ENCODE results near the gene USP9X.

DNA sequence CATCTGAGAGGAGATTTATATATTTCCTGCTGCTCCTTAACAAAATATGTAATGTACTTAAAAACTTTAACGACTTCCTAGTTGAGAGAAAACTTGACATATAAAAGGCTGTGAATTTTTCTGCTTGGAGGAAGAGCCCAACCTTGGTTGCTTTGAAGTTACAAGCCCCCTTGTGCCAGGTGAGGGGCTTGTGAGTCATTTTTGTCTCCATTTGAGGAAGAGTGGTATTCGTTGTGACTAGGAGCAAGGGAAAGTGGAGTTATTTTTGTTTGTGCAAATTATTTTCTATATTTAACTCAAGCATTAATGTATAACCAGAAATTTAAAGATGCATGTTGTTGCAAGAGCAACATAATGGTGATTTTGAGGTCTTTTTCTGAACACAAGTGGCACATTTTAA, 149.7 kb downstream of the USP9X start:
- TF ChIP-seq GLI4 (tag by site-specific recombination; IDR thresholded peaks at IDR 0.05), result no peak
- TF ChIP-seq ZNF350 (tag by site-specific recombination; IDR thresholded peaks at IDR 0.05), result no peak
- no peak for TF ChIP-seq ZNF426 (tag by site-specific recombination; IDR thresholded peaks at IDR 0.05)
- TF ChIP-seq ZNF24 (tag by site-specific recombination; IDR thresholded peaks at IDR 0.05), result no peak
- TF ChIP-seq, protein P1, sequence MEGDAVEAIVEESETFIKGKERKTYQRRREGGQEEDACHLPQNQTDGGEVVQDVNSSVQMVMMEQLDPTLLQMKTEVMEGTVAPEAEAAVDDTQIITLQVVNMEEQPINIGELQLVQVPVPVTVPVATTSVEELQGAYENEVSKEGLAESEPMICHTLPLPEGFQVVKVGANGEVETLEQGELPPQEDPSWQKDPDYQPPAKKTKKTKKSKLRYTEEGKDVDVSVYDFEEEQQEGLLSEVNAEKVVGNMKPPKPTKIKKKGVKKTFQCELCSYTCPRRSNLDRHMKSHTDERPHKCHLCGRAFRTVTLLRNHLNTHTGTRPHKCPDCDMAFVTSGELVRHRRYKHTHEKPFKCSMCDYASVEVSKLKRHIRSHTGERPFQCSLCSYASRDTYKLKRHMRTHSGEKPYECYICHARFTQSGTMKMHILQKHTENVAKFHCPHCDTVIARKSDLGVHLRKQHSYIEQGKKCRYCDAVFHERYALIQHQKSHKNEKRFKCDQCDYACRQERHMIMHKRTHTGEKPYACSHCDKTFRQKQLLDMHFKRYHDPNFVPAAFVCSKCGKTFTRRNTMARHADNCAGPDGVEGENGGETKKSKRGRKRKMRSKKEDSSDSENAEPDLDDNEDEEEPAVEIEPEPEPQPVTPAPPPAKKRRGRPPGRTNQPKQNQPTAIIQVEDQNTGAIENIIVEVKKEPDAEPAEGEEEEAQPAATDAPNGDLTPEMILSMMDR (tag by site-specific recombination; IDR thresholded peaks at IDR 0.05), result no peak
- TF ChIP-seq, protein P2, sequence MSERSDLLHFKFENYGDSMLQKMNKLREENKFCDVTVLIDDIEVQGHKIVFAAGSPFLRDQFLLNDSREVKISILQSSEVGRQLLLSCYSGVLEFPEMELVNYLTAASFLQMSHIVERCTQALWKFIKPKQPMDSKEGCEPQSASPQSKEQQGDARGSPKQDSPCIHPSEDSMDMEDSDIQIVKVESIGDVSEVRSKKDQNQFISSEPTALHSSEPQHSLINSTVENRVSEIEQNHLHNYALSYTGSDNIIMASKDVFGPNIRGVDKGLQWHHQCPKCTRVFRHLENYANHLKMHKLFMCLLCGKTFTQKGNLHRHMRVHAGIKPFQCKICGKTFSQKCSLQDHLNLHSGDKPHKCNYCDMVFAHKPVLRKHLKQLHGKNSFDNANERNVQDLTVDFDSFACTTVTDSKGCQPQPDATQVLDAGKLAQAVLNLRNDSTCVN (tag by site-specific recombination; optimal IDR thresholded peaks at IDR 0.05), result no peak
- TF ChIP-seq, protein P3, sequence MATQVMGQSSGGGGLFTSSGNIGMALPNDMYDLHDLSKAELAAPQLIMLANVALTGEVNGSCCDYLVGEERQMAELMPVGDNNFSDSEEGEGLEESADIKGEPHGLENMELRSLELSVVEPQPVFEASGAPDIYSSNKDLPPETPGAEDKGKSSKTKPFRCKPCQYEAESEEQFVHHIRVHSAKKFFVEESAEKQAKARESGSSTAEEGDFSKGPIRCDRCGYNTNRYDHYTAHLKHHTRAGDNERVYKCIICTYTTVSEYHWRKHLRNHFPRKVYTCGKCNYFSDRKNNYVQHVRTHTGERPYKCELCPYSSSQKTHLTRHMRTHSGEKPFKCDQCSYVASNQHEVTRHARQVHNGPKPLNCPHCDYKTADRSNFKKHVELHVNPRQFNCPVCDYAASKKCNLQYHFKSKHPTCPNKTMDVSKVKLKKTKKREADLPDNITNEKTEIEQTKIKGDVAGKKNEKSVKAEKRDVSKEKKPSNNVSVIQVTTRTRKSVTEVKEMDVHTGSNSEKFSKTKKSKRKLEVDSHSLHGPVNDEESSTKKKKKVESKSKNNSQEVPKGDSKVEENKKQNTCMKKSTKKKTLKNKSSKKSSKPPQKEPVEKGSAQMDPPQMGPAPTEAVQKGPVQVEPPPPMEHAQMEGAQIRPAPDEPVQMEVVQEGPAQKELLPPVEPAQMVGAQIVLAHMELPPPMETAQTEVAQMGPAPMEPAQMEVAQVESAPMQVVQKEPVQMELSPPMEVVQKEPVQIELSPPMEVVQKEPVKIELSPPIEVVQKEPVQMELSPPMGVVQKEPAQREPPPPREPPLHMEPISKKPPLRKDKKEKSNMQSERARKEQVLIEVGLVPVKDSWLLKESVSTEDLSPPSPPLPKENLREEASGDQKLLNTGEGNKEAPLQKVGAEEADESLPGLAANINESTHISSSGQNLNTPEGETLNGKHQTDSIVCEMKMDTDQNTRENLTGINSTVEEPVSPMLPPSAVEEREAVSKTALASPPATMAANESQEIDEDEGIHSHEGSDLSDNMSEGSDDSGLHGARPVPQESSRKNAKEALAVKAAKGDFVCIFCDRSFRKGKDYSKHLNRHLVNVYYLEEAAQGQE (tag by site-specific recombination; IDR thresholded peaks at IDR 0.05), result no peak
- TF ChIP-seq, protein P4, sequence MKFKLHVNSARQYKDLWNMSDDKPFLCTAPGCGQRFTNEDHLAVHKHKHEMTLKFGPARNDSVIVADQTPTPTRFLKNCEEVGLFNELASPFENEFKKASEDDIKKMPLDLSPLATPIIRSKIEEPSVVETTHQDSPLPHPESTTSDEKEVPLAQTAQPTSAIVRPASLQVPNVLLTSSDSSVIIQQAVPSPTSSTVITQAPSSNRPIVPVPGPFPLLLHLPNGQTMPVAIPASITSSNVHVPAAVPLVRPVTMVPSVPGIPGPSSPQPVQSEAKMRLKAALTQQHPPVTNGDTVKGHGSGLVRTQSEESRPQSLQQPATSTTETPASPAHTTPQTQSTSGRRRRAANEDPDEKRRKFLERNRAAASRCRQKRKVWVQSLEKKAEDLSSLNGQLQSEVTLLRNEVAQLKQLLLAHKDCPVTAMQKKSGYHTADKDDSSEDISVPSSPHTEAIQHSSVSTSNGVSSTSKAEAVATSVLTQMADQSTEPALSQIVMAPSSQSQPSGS (tag by site-specific recombination; IDR thresholded peaks at IDR 0.05; ENCODE audit: low read depth), result no peak
- TF ChIP-seq ZNF664 (tag by site-specific recombination; IDR thresholded peaks at IDR 0.05), result no peak
- no peak for TF ChIP-seq ZNF561 (tag by site-specific recombination; IDR thresholded peaks at IDR 0.05; ENCODE audit: borderline replicate concordance)
- TF ChIP-seq, protein P5, sequence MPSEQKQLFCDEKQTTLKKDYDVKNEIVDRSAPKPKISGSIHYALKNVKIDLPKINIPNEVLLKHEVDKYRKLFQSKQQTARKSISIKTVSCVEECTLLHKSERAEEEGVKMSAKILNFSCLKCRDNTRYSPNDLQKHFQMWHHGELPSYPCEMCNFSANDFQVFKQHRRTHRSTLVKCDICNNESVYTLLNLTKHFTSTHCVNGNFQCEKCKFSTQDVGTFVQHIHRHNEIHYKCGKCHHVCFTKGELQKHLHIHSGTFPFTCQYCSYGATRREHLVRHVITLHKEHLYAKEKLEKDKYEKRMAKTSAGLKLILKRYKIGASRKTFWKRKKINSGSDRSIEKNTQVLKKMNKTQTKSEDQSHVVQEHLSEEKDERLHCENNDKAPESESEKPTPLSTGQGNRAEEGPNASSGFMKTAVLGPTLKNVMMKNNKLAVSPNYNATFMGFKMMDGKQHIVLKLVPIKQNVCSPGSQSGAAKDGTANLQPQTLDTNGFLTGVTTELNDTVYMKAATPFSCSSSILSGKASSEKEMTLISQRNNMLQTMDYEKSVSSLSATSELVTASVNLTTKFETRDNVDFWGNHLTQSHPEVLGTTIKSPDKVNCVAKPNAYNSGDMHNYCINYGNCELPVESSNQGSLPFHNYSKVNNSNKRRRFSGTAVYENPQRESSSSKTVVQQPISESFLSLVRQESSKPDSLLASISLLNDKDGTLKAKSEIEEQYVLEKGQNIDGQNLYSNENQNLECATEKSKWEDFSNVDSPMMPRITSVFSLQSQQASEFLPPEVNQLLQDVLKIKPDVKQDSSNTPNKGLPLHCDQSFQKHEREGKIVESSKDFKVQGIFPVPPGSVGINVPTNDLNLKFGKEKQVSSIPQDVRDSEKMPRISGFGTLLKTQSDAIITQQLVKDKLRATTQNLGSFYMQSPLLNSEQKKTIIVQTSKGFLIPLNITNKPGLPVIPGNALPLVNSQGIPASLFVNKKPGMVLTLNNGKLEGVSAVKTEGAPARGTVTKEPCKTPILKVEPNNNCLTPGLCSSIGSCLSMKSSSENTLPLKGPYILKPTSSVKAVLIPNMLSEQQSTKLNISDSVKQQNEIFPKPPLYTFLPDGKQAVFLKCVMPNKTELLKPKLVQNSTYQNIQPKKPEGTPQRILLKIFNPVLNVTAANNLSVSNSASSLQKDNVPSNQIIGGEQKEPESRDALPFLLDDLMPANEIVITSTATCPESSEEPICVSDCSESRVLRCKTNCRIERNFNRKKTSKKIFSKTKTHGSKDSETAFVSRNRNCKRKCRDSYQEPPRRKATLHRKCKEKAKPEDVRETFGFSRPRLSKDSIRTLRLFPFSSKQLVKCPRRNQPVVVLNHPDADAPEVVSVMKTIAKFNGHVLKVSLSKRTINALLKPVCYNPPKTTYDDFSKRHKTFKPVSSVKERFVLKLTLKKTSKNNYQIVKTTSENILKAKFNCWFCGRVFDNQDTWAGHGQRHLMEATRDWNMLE (tag by site-specific recombination; conservative IDR thresholded peaks at IDR 0.05; ENCODE audit: low read depth), result no peak
